GM18861 (cell line): ENCODE data around the gene CNTNAP2.
A peak's percentile ranks its signal among the peaks of the same experiment; 100 is the strongest.

Experiments used
- ATAC-seq: cut with Tn5 transposase; IDR thresholded peaks from one replicate; pipeline ENCODE4 v1.9.1; 2021; ENCODE audit not compliant: unreplicated experiment

Gene CNTNAP2

DNA sequence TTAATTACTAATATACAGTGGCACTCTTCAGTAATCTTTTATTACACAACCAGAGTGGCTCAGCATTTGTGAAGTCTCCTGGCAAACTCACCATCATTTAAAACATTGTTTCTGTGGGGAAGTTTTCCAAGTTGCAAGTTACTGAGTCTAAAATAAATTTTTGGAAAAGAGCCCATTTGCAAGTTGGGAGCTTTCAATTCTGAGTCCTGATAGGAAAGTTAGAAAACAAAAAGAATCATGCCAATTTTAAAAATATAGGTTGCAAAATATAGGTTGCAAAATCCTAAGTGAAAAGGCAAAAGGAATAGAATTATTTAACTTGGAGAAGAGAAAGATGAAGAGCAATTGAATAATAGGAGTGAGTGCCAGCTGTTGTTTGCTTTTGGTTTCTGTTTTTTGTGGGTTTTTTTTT lies 2095.1 kb downstream of the CNTNAP2 start:
- ATAC-seq, result no peak

DNA sequence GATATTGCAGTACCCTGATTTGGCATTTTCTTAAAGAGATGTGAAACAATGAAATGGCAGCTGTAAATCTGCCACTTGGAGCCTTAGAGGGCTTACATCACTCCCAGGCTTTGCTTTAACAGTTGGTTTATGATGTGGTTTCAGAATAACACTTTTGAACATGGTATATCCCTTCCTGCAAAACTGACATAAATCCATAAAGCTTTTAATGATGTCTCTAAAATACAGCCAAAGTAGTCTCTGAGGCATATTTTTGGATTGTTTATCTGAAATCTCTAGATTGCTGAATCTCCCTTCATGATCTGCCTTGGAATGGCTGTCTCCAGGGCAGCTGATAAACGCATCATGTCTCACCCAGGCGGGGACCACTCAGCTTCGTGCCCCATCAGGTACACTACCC lies 2096.1 kb downstream of the CNTNAP2 start:
- no peak for ATAC-seq

- no peak for ATAC-seq
These were observed 2097.5 kb downstream of the CNTNAP2 start for GRCh38 chr7:148214101-148214500.

GRCh38 chr7:148218603-148219002 lies 2102.0 kb downstream of the CNTNAP2 start:
- ATAC-seq, result peak; percentile 54

- no peak for ATAC-seq
These were observed 2106.1 kb downstream of the CNTNAP2 start for GRCh38 chr7:148222721-148223120.

DNA sequence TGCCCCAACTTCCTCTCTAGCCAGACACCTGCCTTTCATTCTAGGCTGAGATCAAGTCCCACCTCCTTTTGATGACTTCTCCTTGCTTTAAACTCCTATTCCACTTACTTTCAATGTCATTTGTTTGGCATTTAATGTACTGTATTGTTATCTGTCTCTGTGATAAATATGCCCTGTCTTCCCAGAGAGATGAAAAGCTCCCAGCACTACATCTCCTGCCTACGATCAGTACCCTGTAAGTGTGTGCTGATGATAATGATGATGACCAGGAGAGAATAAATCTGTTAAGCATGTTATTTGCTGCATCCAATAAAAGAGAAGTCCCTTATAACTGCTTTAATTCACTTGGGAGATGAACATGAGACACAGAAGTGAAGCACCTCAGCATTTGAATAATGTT lies 2106.6 kb downstream of the CNTNAP2 start:
- no peak for ATAC-seq

DNA sequence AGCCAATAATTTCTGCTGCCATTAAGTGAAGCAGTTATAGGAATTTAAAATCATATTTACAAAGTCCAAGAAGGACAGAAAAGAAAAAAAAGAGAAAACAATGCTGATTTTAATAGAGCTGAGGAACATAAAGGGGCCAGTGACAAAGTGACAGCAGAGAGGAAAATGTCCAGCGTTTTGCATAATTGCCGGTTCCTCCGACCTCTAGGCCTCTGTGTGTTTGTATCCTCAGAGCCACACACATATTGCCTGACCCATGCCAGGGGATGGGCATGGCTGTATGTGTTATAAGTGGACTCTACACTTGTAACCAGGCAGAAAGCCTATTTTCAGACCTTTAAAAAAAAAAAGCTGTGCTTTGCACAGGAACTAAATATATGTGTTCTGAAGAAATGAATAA lies 2107.1 kb downstream of the CNTNAP2 start:
- ATAC-seq, result no peak

DNA sequence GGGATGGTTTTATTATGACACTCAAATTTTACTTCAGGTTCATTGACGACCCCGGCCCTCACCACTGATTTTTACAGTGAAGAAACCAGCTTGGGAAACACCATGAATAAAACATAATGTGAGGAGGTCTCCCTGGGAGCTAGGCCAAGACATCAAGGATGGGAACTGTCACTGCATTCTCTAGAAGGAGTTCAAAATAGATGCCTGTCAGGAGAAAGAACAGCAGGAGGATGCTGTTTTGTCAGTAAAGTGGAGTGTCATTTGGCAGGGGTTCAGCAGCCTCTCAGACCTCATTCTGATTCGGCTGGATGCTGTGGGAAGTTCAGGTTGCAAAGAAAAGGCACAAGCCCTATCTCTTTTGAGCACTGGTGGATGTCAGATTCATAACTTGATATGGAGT lies 2113.7 kb downstream of the CNTNAP2 start:
- no peak for ATAC-seq

GRCh38 chr7:148230883-148231282 lies 2114.3 kb downstream of the CNTNAP2 start:
- ATAC-seq, result no peak

GRCh38 chr7:148232784-148233183 lies 2116.2 kb downstream of the CNTNAP2 start:
- ATAC-seq, result no peak

DNA sequence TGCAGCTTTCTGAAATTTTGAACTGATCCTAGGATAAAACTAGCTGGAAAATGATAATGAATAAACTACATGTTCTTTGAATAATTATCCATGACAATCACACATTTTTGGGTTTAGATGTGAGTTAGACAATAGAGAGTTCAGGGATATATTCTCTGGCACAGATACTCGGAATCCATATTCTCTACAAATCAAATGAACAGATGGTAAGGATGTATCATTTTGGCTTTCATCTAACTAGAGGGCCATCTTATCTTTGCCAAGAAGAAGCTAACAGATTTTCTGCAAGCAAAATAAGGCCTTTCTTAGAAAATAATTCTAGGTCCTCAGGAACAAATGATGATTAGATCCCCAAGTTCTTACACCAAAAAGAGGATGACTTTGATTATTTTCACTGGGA lies 2118.1 kb downstream of the CNTNAP2 start:
- no peak for ATAC-seq

GRCh38 chr7:148238761-148239325 lies 2122.2 kb downstream of the CNTNAP2 start:
- no peak for ATAC-seq

DNA sequence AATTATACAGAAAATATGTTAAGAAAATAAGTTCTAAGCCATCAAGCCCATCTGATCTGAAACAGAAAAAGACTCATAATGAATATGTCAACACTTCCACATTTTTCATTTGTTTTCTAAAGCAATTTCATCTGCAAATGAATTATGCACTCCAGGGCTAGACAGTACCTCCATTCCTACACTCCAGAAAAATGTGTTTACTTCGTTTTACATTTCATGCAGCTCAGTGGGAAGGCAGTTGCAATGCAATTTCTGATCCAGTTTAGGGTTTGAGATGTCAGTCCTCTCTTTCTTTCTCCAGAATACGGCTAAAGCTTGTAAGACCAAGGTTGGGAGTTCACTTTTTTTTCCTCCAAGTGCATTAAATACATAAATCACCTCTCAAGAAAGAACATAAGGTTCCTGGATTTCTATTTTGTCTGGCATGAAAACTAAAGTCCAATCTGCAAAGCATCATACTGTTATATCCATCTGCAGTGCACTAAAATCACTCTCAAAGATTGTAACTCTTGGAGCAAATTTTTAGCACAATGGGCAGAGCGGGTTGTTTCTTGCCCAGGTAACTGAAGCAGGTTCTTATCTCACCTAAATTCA lies 2125.2 kb downstream of the CNTNAP2 start:
- ATAC-seq, result no peak

GRCh38 chr7:148242294-148242821 lies 2125.8 kb downstream of the CNTNAP2 start:
- ATAC-seq, result peak; percentile 92

DNA sequence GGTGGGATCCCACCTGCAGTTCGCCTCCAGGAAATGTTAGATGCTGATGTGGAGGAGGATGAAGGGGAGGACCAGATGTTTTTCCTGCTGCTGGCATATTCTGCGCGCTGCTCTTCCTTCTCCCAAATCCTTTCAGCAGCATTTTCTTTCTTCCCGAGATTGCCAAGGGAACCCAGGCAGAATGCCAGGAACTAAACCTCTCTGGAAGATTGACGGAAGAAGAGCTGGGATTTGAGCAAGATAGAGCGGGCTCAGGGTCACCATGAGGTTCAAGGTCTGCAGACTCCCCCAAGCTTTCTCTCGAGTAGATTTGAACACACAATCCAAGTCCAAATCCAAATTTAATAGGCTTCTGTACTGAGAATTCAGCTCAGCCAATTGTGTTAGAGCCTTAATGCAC lies 2128.8 kb downstream of the CNTNAP2 start:
- ATAC-seq, result no peak

DNA sequence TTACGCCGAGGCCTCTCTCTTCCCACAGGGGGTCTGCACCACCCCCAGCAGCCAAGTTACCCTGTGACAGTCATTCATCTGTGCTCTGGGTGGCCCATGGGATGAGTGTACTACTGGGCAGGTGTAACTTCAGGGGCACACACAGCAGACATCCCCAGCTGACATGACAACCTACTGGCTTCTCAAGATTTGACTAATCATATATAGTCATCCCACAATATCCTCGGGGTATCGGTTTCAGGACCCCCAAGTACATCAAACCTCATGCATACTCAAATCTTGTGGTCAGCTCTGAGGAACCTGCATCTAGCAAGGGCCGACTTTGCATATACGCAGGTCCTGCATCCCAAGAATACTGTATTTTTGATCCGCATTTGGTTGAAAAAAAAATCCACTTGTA lies 2137.0 kb downstream of the CNTNAP2 start:
- ATAC-seq, result peak; percentile 68

GRCh38 chr7:148255333-148255732 lies 2138.7 kb downstream of the CNTNAP2 start:
- no peak for ATAC-seq

GRCh38 chr7:148256433-148256832 lies 2139.8 kb downstream of the CNTNAP2 start:
- ATAC-seq, result no peak

GRCh38 chr7:148260599-148260998 lies 2144.0 kb downstream of the CNTNAP2 start:
- no peak for ATAC-seq

DNA sequence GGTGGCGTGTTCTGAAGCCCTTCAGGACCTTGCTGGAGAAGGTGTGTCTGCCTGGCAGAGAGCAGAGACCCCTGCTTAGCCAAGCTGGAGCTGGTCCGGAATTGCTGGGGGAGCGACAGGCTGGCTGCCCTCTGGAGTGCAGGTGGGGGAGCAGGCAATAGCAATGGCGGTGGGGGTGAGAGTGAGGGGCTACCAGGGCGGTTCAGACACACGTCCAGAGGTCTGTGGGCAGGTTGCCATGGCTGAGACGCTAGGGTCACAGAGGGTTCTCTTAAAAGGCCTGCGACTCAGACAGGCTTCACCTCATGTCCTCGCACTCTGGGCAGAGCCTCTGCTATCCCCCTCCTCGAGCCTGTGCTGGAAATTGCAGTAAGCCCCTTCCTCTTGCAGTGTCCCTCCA lies 2144.9 kb downstream of the CNTNAP2 start:
- ATAC-seq, result no peak

GRCh38 chr7:148261996-148262688 lies 2145.5 kb downstream of the CNTNAP2 start:
- no peak for ATAC-seq

GRCh38 chr7:148262721-148263229 lies 2146.2 kb downstream of the CNTNAP2 start:
- peak; percentile 56 for ATAC-seq
